Cerebellar nuclear complex (tissue), 1 donor: Measurements from ENCODE around the gene SERPINA3.

Source experiments
- DNase-seq, 2 experiments: peaks; one replicate each; lab custom pipeline; 2025; lab: John Stamatoyannopoulos, UW

SERPINA3 gene

GRCh38 chr14:94613720-94614644 lies 1.8 kb downstream of the SERPINA3 start:
- no peak for DNase-seq

- no peak for DNase-seq
Observed at GRCh38 chr14:94614802-94615201, 2.6 kb downstream of the SERPINA3 start.

GRCh38 chr14:94615254-94615653 lies 3.1 kb downstream of the SERPINA3 start:
- no peak for DNase-seq

- no peak for DNase-seq
Observed at GRCh38 chr14:94615823-94616570, 3.8 kb downstream of the SERPINA3 start.

GRCh38 chr14:94617366-94617941 lies 5.3 kb downstream of the SERPINA3 start:
- no peak for DNase-seq

GRCh38 chr14:94617988-94618822 lies 6.0 kb downstream of the SERPINA3 start:
- no peak for DNase-seq

- DNase-seq: no peak
Observed at GRCh38 chr14:94619297-94619696, 7.1 kb downstream of the SERPINA3 start.

- no peak for DNase-seq
Observed at GRCh38 chr14:94620597-94620996, 8.4 kb downstream of the SERPINA3 start.

- no peak for DNase-seq
Observed at GRCh38 chr14:94621358-94622134, 9.4 kb downstream of the SERPINA3 start.

- DNase-seq: no peak
Observed at GRCh38 chr14:94622653-94623421, 10.6 kb downstream of the SERPINA3 start.

- DNase-seq: no peak
Observed at GRCh38 chr14:94623422-94623809, 11.2 kb downstream of the SERPINA3 start.

GRCh38 chr14:94623856-94624499 lies 11.8 kb downstream of the SERPINA3 start:
- DNase-seq: no peak

GRCh38 chr14:94624537-94625352 lies 12.6 kb downstream of the SERPINA3 start:
- no peak for DNase-seq

- no peak for DNase-seq
Observed at GRCh38 chr14:94625353-94625635, 13.1 kb downstream of the SERPINA3 start.

- no peak for DNase-seq
Observed at GRCh38 chr14:94628578-94628977, 16.4 kb downstream of the SERPINA3 start.

- DNase-seq: no peak
Observed at GRCh38 chr14:94630396-94630795, 18.2 kb downstream of the SERPINA3 start.

GRCh38 chr14:94631050-94631449 lies 18.9 kb downstream of the SERPINA3 start:
- no peak for DNase-seq

- DNase-seq: no peak
Observed at GRCh38 chr14:94631536-94632304, 19.5 kb downstream of the SERPINA3 start.

- DNase-seq: no peak
Observed at GRCh38 chr14:94632305-94632590, 20.1 kb downstream of the SERPINA3 start.
